GM23338 (cell line): ENCODE measurements around the gene ANTKMT. TPM values are rescaled to one million over a fixed set of nuclear protein-coding genes. Genes with fewer than 3 reads are reported as not detected.

ENCODE experiments used
- ATAC-seq: fragments of 200-7000 bp; cut with Tn5 transposase; 3 replicates; pipeline ENCODE4 v1.9.1; 2020
- DNase-seq: peaks from one replicate; pipeline ENCODE4 v3.0.0-alpha.2; 2015; ENCODE audit warnings: low spot score
- H2AFZ ChIP-seq: fragments of 200-600 bp; sonication (generic); 2 replicates; pipeline ENCODE4 v1.8.0; 2016; ENCODE audit warnings: antibody characterized with exemption, mild to moderate bottlenecking, moderate library complexity
- H3F3A ChIP-seq: fragments of 200-600 bp; sonication (generic); replicated peaks from 2 replicates; pipeline ENCODE4 v1.8.0; 2017; ENCODE audit warnings: antibody characterized with exemption, mixed run types, low read depth
- H3K27ac ChIP-seq: fragments of 200-600 bp; sonication (generic); 2 replicates; pipeline ENCODE4 v1.6.1; 2016; ENCODE audit warnings: low read depth
- H3K27me3 ChIP-seq: fragments of 200-600 bp; sonication (generic); 2 replicates; pipeline ENCODE4 v1.8.0; 2016; ENCODE audit warnings: mild to moderate bottlenecking, mixed run types, moderate library complexity; ENCODE audit not compliant: insufficient read depth
- H3K36me3 ChIP-seq: fragments of 200-600 bp; sonication (generic); 2 replicates; pipeline ENCODE4 v1.8.0; 2016; ENCODE audit warnings: mild to moderate bottlenecking; ENCODE audit not compliant: insufficient read depth
- H3K4me1 ChIP-seq: fragments of 200-600 bp; sonication (generic); 2 replicates; pipeline ENCODE4 v1.8.0; 2016; ENCODE audit warnings: mild to moderate bottlenecking, moderate library complexity; ENCODE audit not compliant: insufficient read depth
- H3K4me2 ChIP-seq: fragments of 200-600 bp; sonication (generic); 2 replicates; pipeline ENCODE4 v1.7.1; 2017; ENCODE audit warnings: mixed run types
- H3K4me3 ChIP-seq: fragments of 200-600 bp; sonication (generic); 2 replicates; pipeline ENCODE4 v1.6.1; 2016; ENCODE audit warnings: mixed run types
- H3K79me2 ChIP-seq: fragments of 200-600 bp; sonication (generic); replicated peaks from 2 replicates; pipeline ENCODE4 v1.8.0; 2017; ENCODE audit warnings: mild to moderate bottlenecking; ENCODE audit not compliant: insufficient read depth
- H3K9me2 ChIP-seq: fragments of 200-600 bp; sonication (generic); 2 replicates; pipeline ENCODE4 v1.8.0; 2017; ENCODE audit not compliant: insufficient read depth
- H4K20me1 ChIP-seq: fragments of 200-600 bp; sonication (generic); replicated peaks from 2 replicates; pipeline ENCODE4 v1.8.0; 2017; ENCODE audit warnings: mild to moderate bottlenecking; ENCODE audit not compliant: insufficient read depth
- H3K27ac Mint-ChIP-seq: 2 replicates; pipeline ENCODE4 v1.8.0; 2020; ENCODE audit warnings: inconsistent platforms, mild to moderate bottlenecking, moderate library complexity, mixed read lengths
- H3K27me3 Mint-ChIP-seq: 3 replicates; pipeline ENCODE4 v1.8.0; 2022; ENCODE audit warnings: low read depth, mild to moderate bottlenecking, moderate library complexity, mixed read lengths, inconsistent platforms; ENCODE audit not compliant: insufficient read depth, poor library complexity
- H3K36me3 Mint-ChIP-seq: 3 replicates; pipeline ENCODE4 v1.8.0; 2021; ENCODE audit warnings: low read depth, mild to moderate bottlenecking, inconsistent platforms, moderate library complexity, mixed read lengths
- H3K4me1 Mint-ChIP-seq: 3 replicates; pipeline ENCODE4 v1.8.0; 2020; ENCODE audit warnings: mild to moderate bottlenecking, inconsistent platforms, mixed read lengths
- H3K4me3 Mint-ChIP-seq: 3 replicates; pipeline ENCODE4 v1.8.0; 2021; ENCODE audit warnings: moderate library complexity, mild to moderate bottlenecking, inconsistent platforms, mixed read lengths
- H3K9me3 Mint-ChIP-seq: 3 replicates; pipeline ENCODE4 v1.8.0; 2020; ENCODE audit warnings: moderate library complexity, mild to moderate bottlenecking, inconsistent platforms, mixed read lengths
- CREB1 ChIP-seq: fragments of 250-450 bp; sonication (Bioruptor Pico); IDR thresholded peaks from 2 replicates; pipeline ENCODE4 v1.5.0; 2020; ENCODE audit warnings: low read depth, mild to moderate bottlenecking, moderate library complexity
- CTCF ChIP-seq, 2 experiments: fragments of 200-600 bp in 1 of 2; sonication (generic) in 1 of 2; conservative IDR thresholded peaks; 2 replicates each; pipeline versions ENCODE4 v1.5.1 to v1.6.1; 2016 to 2017; ENCODE audit warnings: antibody characterized with exemption in 2 of 2, low read depth in 2 of 2, mild to moderate bottlenecking in 2 of 2, moderate library complexity in 1 of 2
- EZH2phosphoT487 ChIP-seq: fragments of 200-600 bp; sonication (generic); IDR thresholded peaks from one replicate; pipeline ENCODE4 v1.8.1; 2018; ENCODE audit warnings: antibody characterized with exemption; ENCODE audit not compliant: unreplicated experiment
- JUNB ChIP-seq: IDR thresholded peaks from one replicate; pipeline ENCODE4 v1.6.1; 2016; ENCODE audit warnings: antibody characterized with exemption; ENCODE audit not compliant: unreplicated experiment
- STAT1 ChIP-seq: IDR thresholded peaks from one replicate; pipeline ENCODE4 v1.6.1; 2016; ENCODE audit warnings: antibody characterized with exemption; ENCODE audit not compliant: unreplicated experiment
- ZNF114 ChIP-seq: fragments of 250-450 bp; sonication (Bioruptor Pico); IDR thresholded peaks from 2 replicates; pipeline ENCODE4 v1.5.0; 2020; ENCODE audit warnings: mild to moderate bottlenecking, moderate library complexity
- ZNF462 ChIP-seq: fragments of 250-450 bp; sonication (Bioruptor Pico); IDR thresholded peaks from 2 replicates; pipeline ENCODE4 v1.5.0; 2020; ENCODE audit warnings: mild to moderate bottlenecking, moderate library complexity
- polyA plus RNA-seq: library from polyadenylated mRNA; unstranded; fragments of >200 nt; fragmentation: Nextera tagmentation; extraction: Ambion mirVana; gene quantifications from 2 replicates; pipeline ENCODE4 v1.2.1, GENCODE V29; 2016
- total RNA-seq: library from RNA; depleted of rRNA; stranded (reverse); fragments of >200 nt; shearing (Covaris generic); gene quantifications from 2 replicates; pipeline ENCODE4 v1.2.3, GENCODE V29; 2014

Gene ANTKMT
- total and polyA plus RNA-seq, 2 experiments from 2014 or later, result 23.8 to 37.2 TPM

- H3K4me1 ChIP-seq, result peaks cover 12% of the 10 kb centered on the region; the same call in 1 of the 2 replicates
- no peak overlapping the region for H3K4me3 Mint-ChIP-seq
Observed at GRCh38 chr16:718389-718788, 2.6 kb upstream of the ANTKMT start.

GRCh38 chr16:718922-719321, 2.0 kb upstream of the ANTKMT start:
- Mint-ChIP-seq H3K4me3 (peak overlapping the region; percentile 51), H3K4me1 (peaks cover 13% of the 10 kb centered on the region; the same call in 2 of the 3 replicates), H3K27me3 (peaks cover 31% of the 10 kb centered on the region), H3K9me3 (no peaks in the 10 kb centered on the region), H3K36me3 (no peaks in the 10 kb centered on the region), H3K27ac (0 out of 2 replicates have a peak overlapping the region, but pooled peaks have one; percentile 38)
- H3K36me3 ChIP-seq, result no peaks in the 10 kb centered on the region
- no peak overlapping the region for H3K27ac ChIP-seq
- H3K4me2 ChIP-seq, result no peak overlapping the region
- DNase-seq (no peak), ATAC-seq (no peak)
- no peaks in the 10 kb centered on the region for H3K9me2 ChIP-seq
- H2AFZ ChIP-seq, result no peak overlapping the region
- no peaks in the 10 kb centered on the region for H4K20me1 ChIP-seq
- no peaks in the 10 kb centered on the region for H3K79me2 ChIP-seq
- peaks cover 12% of the 10 kb centered on the region; the same call in 1 of the 2 replicates for H3K4me1 ChIP-seq
- H3F3A ChIP-seq, result no peaks in the 10 kb centered on the region
- H3K4me3 ChIP-seq, result no peak overlapping the region
- H3K27me3 ChIP-seq, result peaks cover 34% of the 10 kb centered on the region
- no peak for TF ChIP-seq CTCF (conservative IDR thresholded peaks at IDR 0.05; ENCODE audit: low read depth in 2 of 2)
- TF ChIP-seq JUNB, result no peak
- TF ChIP-seq STAT1, result no peak
- no peak for TF ChIP-seq EZH2phosphoT487
- no peak for TF ChIP-seq ZNF114
- no peak for TF ChIP-seq ZNF462 (CRISPR knock-in tag)
- no peak for TF ChIP-seq CREB1 (CRISPR knock-in tag)

More at GRCh38 chr16:718389-718788, 2.6 kb upstream of the ANTKMT start:
- Mint-ChIP-seq H3K9me3 (no peaks in the 10 kb centered on the region), H3K27me3 (peaks cover 33% of the 10 kb centered on the region), H3K36me3 (no peaks in the 10 kb centered on the region), H3K4me1 (peaks cover 13% of the 10 kb centered on the region; the same call in 2 of the 3 replicates), H3K27ac (no peak overlapping the region)
- H4K20me1 ChIP-seq, result no peaks in the 10 kb centered on the region
- no peak overlapping the region for H3K27ac ChIP-seq
- no peak overlapping the region for H3K4me2 ChIP-seq
- H3K4me3 ChIP-seq, result no peak overlapping the region
- peaks cover 39% of the 10 kb centered on the region for H3K27me3 ChIP-seq
- no peak overlapping the region for H2AFZ ChIP-seq
- no peaks in the 10 kb centered on the region for H3K9me2 ChIP-seq
- ATAC-seq (no peak), DNase-seq (no peak)
- no peaks in the 10 kb centered on the region for H3F3A ChIP-seq
- no peak for TF ChIP-seq JUNB
- TF ChIP-seq CTCF (conservative IDR thresholded peaks at IDR 0.05; ENCODE audit: low read depth in 2 of 2), result no peak
- H3K36me3 ChIP-seq, result no peaks in the 10 kb centered on the region
- H3K79me2 ChIP-seq, result no peaks in the 10 kb centered on the region
